HepG2 (cell line): Measurements from ENCODE around the gene RABEP2. TPM values are rescaled to one million over a fixed set of nuclear protein-coding genes. Genes with fewer than 3 reads are reported as not detected.
A peak's percentile ranks its signal among the peaks of the same experiment; 100 is the strongest.

Experiments
- HDAC6 ChIP-seq: fragments of 200-600 bp; sonication (generic); IDR thresholded peaks from 2 replicates; pipeline ENCODE4 v1.7.0; 2017; ENCODE audit warnings: mild to moderate bottlenecking, antibody characterized with exemption, low read length, low read depth
- KIAA2018 ChIP-seq: sonication (generic); formaldehyde crosslinking; IDR thresholded peaks from 2 replicates; pipeline ENCODE4 v1.5.0; 2020; ENCODE audit warnings: mild to moderate bottlenecking, missing genetic modification reagents, borderline replicate concordance
- REXO4 ChIP-seq: sonication (generic); formaldehyde crosslinking; IDR thresholded peaks from 2 replicates; pipeline ENCODE4 v1.8.0; 2022; ENCODE audit warnings: missing genetic modification reagents, mild to moderate bottlenecking, borderline replicate concordance
- THAP11 ChIP-seq: IDR thresholded peaks from 2 replicates; pipeline ENCODE4 v1.6.1; 2016; ENCODE audit warnings: missing biosample characterization, missing genetic modification reagents
- polyA plus RNA-seq, 8 experiments: library from polyadenylated mRNA; depleted of rRNA in 3 of 8; stranded (reverse) in 7 of 8; unstranded in 1 of 8; fragments of >200 nt; fragmentation: Illumina TruSeq in 4 of 8; extraction: Trizol in 4 of 8; gene quantifications; 2 replicates each; pipeline versions ENCODE4 v1.2.1 to v1.2.3, GENCODE V29; 2011 to 2016; ENCODE audit warnings: low read depth in 4 of 8, missing spikeins in 1 of 8, mixed read lengths in 1 of 8; ENCODE audit not compliant: insufficient read depth in 1 of 8
- total RNA-seq, 5 experiments: library from RNA; depleted of rRNA; stranded (reverse); fragments of >200 nt; fragmentation: Illumina TruSeq; extraction: Trizol; gene quantifications; 2 replicates each; pipeline ENCODE4 v1.2.3, GENCODE V29; 2016; ENCODE audit warnings: low read depth in 1 of 5
- TF ChIP-seq, protein P1 (sequence below): sonication (generic); formaldehyde crosslinking; conservative IDR thresholded peaks from 2 replicates; pipeline ENCODE4 v1.8.0; 2022; ENCODE audit warnings: missing genetic modification reagents
- TF ChIP-seq, protein P2 (sequence below): sonication (generic); formaldehyde crosslinking; IDR thresholded peaks from 2 replicates; pipeline ENCODE4 v1.8.1; 2023; ENCODE audit warnings: mild to moderate bottlenecking, inconsistent platforms, moderate library complexity, missing genetic modification reagents, borderline replicate concordance
- TF ChIP-seq, protein P3 (sequence below): sonication (generic); formaldehyde crosslinking; IDR thresholded peaks from 2 replicates; pipeline ENCODE4 v1.5.1; 2020; ENCODE audit warnings: mild to moderate bottlenecking, missing genetic modification reagents, moderate library complexity

RABEP2 gene
- total and polyA plus RNA-seq, 2 of the 13 experiments (the other 11 are each of a cell fraction or from before 2014, with no cell fraction given): 10.8 to 18.4 TPM

DNA sequence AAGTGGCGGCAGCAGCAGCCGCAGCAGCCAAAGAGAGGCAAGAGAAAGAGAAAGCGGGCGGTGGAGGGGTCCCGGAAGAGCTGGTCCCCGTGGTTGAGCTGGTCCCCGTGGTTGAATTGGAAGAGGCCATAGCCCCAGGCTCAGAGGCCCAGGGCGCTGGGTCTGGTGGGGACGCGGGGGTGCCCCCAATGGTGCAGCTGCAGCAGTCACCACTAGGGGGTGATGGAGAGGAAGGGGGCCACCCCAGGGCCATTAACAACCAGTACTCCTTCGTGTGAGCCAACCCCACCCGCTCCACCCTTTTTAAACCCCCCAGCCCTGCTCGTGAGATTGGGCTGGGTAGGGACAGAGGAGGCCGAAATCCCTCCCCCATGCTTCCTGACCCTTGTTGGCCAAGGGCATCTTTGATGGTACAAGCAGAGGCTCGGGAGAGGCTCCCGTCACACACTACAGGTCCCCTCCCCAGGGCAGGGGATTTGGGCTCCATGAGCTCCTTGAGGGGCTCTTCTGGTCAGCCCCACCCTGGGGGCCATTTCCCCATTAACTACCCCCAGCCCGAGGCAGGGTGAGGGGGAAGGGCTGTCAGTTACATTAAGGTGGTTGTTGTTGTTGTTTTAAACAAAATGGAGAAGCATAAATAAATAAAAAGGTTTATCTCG is 51.4 kb downstream of the RABEP2 start (continued):
- TF ChIP-seq KIAA2018 (no peak), REXO4 (no peak), THAP11 (CRISPR knock-in tag) (no peak), HDAC6 (no peak)
- TF ChIP-seq, protein P1, sequence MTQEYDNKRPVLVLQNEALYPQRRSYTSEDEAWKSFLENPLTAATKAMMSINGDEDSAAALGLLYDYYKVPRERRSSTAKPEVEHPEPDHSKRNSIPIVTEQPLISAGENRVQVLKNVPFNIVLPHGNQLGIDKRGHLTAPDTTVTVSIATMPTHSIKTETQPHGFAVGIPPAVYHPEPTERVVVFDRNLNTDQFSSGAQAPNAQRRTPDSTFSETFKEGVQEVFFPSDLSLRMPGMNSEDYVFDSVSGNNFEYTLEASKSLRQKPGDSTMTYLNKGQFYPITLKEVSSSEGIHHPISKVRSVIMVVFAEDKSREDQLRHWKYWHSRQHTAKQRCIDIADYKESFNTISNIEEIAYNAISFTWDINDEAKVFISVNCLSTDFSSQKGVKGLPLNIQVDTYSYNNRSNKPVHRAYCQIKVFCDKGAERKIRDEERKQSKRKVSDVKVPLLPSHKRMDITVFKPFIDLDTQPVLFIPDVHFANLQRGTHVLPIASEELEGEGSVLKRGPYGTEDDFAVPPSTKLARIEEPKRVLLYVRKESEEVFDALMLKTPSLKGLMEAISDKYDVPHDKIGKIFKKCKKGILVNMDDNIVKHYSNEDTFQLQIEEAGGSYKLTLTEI: no peak
- TF ChIP-seq, protein P2, sequence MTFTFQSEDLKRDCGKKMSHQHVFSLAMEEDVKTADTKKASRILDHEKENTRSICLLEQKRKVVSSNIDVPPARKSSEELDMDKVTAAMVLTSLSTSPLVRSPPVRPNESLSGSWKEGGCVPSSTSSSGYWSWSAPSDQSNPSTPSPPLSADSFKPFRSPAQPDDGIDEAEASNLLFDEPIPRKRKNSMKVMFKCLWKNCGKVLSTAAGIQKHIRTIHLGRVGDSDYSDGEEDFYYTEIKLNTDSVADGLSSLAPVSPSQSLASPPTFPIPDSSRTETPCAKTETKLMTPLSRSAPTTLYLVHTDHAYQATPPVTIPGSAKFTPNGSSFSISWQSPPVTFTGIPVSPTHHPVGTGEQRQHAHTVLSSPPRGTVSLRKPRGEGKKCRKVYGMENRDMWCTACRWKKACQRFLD (CRISPR knock-in tag): 0 out of 2 replicates have a peak, but pooled peaks have one; percentile 0
- TF ChIP-seq, protein P3, sequence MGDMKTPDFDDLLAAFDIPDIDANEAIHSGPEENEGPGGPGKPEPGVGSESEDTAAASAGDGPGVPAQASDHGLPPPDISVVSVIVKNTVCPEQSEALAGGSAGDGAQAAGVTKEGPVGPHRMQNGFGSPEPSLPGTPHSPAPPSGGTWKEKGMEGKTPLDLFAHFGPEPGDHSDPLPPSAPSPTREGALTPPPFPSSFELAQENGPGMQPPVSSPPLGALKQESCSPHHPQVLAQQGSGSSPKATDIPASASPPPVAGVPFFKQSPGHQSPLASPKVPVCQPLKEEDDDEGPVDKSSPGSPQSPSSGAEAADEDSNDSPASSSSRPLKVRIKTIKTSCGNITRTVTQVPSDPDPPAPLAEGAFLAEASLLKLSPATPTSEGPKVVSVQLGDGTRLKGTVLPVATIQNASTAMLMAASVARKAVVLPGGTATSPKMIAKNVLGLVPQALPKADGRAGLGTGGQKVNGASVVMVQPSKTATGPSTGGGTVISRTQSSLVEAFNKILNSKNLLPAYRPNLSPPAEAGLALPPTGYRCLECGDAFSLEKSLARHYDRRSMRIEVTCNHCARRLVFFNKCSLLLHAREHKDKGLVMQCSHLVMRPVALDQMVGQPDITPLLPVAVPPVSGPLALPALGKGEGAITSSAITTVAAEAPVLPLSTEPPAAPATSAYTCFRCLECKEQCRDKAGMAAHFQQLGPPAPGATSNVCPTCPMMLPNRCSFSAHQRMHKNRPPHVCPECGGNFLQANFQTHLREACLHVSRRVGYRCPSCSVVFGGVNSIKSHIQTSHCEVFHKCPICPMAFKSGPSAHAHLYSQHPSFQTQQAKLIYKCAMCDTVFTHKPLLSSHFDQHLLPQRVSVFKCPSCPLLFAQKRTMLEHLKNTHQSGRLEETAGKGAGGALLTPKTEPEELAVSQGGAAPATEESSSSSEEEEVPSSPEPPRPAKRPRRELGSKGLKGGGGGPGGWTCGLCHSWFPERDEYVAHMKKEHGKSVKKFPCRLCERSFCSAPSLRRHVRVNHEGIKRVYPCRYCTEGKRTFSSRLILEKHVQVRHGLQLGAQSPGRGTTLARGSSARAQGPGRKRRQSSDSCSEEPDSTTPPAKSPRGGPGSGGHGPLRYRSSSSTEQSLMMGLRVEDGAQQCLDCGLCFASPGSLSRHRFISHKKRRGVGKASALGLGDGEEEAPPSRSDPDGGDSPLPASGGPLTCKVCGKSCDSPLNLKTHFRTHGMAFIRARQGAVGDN (CRISPR knock-in tag): peak; percentile 47
